ENCODE measurements around the gene BIRC5.
A peak's percentile ranks its signal among the peaks of the same experiment; 100 is the strongest.
"Not testable (repeated sequence)": the region's sequence is repeated elsewhere in the genome, so short reads cannot be mapped to it uniquely, and the experiment has no call there.

BIRC5 gene

GRCh38 chr17:78240012-78240655 is 26.1 kb downstream of the BIRC5 start:
- DNase-seq (ENCODE audit: low read depth), result no peak

DNA sequence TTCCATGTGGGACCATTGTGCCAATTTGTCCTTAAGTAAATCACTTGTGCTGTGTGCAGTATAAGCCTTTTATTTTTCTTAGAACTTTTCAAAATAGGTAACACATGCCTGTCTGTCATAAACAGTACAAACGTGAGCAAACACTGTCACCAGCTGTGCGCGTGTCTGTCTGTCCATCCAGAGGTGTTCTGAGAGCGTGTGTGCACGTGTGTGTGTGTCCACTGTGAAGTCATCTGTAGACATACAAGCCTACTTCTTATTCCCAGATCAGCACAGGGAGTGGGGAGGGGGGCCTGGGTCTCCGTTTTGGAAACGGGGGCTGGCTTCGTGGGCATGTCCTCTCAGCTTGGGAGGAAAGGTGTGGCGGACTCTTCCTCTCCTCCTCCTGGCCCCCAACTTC is 26.8 kb downstream of the BIRC5 start:
- no peak for DNase-seq (ENCODE audit: low read depth)

DNA sequence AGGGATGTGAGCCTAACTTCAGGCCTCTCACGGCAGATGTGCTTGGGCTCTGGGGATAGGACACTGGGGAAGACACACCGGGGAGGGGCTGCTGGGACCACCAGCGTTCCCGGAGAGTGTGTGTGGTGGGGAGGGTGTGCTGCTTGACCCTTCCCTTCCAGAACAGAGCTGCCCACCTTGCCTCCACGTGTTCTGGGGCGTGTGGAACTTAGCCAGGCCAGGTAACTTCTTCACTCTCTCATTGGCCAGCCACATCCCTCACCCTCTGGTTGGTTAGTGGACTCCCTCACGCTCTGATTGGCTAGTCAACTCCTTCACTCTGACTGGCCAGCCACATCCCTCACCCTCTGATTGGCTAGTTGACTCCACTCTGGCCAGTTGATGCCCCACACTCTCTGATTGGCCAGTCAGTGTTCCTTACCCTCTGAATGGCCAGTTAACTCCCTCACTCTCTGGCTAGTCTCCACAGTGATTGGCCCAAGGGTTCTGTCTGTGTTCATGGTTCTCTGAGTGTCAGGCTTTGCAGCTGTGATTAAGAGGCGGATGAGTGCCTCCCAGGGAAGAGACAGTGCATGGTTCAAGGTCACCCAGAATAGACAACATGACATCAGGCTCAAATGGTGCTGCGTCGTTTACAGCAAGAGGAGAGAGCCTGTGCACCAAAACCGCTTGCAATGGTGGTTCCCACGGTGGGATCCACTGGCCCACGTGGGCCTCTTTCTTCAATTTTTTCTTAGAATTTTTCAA is 27.4 kb downstream of the BIRC5 start:
- DNase-seq (ENCODE audit: low read depth), result no peak

GRCh38 chr17:78242024-78242742 is 28.1 kb downstream of the BIRC5 start:
- DNase-seq (ENCODE audit: low read depth), result no peak

GRCh38 chr17:78247304-78247703 is 33.3 kb downstream of the BIRC5 start:
- DNase-seq (ENCODE audit: low read depth), result no peak

DNA sequence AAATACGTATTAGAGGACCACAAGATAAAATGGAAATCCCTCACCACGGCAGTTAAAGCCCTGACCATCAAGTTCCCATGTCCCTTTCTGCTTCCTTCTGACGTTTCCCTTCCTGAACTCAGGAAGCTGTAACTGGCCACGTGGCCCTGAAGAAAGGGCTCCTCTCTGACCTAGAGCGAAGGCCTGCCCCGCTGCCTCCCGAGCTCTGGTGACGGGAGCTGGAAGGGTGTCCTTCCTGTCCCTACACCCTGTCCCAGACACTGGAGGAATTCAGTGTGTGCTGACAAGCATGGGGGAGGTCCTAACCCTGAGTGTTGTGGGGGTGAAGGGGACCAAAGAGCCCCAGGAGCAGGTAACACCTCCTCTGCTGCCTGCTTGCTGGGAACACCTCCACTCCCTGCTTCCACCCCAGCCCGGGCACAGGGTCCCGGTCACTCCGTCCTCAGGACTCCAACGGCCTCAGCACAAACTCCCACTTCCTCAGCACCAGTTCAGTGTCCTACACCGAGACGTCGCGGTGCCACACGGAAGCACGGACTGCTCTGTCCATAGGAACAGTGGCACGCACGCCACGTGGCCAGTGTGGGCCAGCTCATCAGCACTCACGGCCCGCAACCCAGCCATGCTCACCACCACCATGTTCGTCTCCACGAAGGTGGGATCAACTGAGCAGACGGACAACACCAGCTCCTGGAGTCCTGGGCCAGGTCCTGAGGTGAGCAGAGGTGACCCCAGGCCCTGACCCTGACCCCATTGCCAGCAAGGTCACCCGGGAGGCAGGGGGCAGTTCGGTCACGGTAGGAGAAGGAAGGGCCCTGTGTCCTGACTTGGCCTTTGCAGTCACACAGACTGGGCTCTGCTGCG is 34.2 kb downstream of the BIRC5 start:
- no peak for DNase-seq (ENCODE audit: low read depth)

DNA sequence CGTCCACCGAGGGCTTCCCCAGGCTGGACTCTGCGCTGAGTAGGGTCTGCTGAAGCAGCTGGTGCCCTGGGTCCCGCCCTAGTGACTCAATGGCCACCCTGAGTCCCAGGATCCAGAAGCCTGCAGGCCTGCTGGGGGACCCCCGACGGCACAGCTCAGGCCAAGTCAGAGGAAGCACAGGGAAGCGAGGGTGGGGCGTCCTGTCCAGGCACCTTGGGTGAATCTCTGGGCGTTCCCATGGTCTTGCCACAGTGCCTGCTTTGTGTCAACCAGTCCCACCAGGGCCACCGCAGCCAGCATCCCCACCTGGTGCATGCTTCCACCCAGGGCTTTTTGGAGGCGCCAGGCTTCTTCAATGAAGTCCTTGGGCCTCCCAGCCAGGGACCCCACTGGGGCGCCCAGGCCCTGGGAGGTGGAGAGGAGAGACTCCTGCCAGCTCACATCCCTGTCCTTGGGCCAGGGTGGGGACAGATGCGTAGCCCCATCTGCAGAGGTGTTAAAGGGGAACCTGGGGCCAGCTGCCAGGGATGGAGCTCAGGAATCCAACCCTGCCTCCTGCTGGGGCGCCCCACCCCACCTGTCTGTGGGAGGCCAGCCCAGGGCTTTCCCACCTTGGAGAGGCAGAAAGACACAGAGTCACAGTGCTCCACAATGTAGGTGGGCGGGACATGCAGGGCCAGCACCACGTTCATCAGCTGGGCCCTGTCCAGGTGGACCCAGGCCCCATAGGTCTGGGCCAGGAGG is 35.2 kb downstream of the BIRC5 start:
- DNase-seq (ENCODE audit: low read depth), result no peak

DNA sequence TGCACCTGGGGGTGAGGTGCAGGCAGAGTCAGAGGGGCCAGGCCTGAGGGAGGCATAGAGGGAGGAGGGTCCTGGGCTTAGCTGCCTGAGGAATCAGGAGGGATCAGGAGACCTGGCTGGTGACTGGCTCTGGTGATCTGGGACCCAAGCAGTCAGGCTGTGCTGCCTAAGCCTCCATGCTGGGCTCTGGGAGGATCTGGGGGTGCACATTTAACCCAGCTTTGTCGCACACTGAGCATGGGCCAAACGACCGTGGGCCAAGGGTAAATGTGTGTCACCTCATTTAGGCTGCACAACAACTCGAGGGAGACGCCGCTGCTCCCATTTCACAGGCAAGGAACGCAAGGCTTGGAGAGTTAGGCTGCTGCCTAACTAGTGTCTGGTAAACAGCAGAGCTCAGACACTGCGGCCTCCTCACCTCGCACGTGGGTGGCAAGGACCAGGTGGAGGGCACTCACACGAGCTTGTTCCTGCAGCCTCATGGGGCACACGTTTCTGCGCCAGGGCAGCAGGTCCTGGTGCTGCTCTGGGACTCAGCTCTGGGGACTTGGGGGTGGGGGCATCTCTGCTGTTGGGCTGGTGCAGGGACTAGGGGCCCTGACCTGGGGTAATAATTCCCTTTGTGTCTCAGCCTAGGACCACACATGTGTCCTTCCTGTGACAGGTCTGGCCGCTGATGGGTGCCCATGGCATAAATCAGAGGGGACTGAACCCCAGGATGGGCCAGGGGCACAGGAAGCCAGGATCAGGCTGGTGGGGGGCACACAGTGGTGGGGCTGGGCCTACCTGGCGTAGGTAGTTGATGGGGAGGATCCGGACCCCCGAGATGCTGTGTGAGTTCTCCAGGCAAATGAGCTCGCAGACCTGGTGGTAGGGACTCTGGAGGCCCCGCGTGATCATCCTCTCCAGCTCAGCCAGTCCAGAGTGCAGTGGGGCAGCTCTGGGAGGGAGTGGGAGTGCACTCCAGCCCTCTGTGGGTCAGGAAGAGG is 36.1 kb downstream of the BIRC5 start:
- DNase-seq (ENCODE audit: low read depth), result no peak

GRCh38 chr17:78250891-78251772 is 37.1 kb downstream of the BIRC5 start:
- DNase-seq (ENCODE audit: low read depth), result peak; percentile 78

GRCh38 chr17:78251773-78252103 is 37.7 kb downstream of the BIRC5 start:
- no peak for DNase-seq (ENCODE audit: low read depth)

DNA sequence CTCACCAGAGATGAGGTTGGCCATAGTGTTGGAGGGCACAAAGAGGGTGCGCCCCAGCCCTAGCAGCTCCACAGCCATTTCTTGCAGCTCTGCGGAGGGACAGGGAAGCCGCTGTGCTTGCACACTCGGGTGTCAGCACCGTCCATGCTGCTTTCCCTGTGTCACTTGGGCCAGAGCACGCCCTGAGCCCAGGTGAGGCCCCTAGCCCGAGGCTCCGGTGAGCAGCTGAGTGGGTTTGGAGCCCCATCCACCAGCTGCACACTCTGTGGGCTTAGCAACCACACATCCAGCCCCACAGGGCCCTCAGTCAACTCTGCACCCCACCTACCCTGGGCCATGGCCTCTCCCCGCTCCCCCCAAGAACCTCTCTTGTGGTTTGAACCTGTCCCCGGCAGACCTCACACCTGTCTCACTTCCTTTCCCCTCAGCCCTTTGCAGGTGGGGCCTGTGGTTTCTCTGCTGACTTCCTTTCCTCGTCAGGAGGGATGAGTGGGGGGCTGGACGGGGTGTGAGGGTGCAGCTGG is 38.1 kb downstream of the BIRC5 start:
- DNase-seq (ENCODE audit: low read depth), result peak; percentile 39

- DNase-seq (ENCODE audit: low read depth), result no peak
These were observed 38.9 kb downstream of the BIRC5 start for GRCh38 chr17:78252701-78253635.

DNA sequence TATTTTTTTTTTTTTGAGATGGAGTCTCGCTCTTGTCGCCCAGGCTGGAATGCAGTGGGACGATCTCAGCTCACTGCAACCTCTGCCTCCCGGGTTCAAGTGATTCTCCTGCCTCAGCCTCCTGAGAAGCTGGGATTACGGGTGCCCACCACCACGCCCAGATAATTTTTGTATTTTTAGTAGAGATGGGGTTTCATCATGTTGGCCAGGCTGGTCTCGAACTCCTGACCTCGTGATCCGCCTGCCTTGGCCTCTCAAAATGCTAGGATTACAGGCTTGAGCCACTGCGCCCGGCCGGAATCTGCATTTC is 39.5 kb downstream of the BIRC5 start:
- not testable (repeated sequence) for DNase-seq (ENCODE audit: low read depth)

DNA sequence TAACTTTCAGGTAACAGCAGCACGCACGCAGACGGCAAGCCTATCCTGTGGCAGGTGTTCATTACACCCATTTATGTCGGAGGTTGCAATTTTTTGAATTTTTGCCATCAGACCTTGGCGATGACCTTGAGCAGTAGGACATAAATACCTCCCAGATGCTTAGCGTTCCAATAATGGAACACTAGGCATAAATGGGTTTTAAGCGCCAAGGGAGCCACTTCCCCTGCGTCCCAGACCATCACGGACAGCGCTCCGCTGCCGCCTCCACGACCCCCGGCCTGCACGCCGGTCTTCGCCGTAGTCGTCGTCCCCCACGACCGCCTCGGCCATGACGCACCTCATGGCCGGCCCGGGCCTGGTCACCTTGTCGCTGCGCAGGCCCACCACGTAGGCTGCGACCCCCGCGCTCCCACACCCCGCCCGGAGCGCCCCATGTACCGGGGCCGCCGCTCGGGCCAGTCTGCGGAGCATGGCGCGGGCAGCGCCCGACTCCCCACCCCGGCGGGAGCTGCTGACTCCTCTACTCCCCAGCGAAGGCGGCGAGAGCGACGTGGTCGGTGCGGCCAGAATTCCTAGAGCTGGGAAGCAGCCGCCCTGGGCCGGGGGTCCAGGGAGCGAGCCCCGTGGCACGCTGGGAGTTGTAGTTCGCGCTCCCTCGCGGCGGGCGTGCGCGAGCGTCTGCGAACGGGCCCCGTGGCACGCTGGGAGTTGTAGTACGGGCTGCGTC is 40.1 kb downstream of the BIRC5 start:
- DNase-seq (ENCODE audit: low read depth), result peak; percentile 75

DNA sequence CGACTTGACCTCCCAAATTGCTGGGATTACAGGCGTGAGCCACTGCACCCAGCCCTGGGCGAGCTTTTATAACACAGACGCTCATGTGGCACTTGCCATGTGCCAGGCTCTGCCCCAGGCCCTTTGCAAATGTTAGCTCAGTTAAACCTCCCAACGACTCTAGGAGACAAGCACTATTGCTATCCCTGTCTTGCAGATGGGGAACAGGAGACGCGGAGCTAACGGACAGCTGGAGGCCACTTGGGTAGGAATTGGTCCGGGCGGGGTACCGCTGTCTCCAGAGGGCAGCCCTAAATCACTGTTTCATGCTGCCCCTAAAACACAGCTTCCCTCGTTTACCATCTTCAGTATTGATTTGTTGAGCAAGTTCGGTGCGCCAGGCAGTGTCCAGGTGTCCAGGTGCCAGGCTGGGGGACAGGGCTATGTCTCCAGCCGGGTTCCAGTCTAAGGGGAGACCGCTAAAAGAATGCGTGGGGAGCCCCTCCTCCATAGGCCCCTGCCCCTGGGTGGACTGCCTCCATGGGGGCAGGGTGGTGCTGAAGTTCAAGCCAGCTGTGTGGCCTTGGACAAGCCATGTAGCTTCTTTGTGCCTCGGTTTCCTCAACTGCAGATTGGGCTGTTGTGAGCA is 41.1 kb downstream of the BIRC5 start:
- no peak for DNase-seq (ENCODE audit: low read depth)

- no peak for DNase-seq (ENCODE audit: low read depth)
These were observed 42.1 kb downstream of the BIRC5 start for GRCh38 chr17:78255953-78256706.

All from activated T-helper 9 cell treated with anti-CD3 and anti-CD28 coated beads, Interleukin-2, amount 50 U/mL, for 16 hours (primary cell).